Activated CD8-positive, alpha-beta memory T cell treated with anti-CD3 and anti-CD28 coated beads, Interleukin-2, amount 50 U/mL, for 1 hour (primary cell): ENCODE measurements around the gene SLC8A2.

Experiments used
- DNase-seq: peaks from one replicate; pipeline ENCODE4 v3.0.0-alpha.2; 2020; ENCODE audit errors: extremely low read depth

Gene SLC8A2

DNA sequence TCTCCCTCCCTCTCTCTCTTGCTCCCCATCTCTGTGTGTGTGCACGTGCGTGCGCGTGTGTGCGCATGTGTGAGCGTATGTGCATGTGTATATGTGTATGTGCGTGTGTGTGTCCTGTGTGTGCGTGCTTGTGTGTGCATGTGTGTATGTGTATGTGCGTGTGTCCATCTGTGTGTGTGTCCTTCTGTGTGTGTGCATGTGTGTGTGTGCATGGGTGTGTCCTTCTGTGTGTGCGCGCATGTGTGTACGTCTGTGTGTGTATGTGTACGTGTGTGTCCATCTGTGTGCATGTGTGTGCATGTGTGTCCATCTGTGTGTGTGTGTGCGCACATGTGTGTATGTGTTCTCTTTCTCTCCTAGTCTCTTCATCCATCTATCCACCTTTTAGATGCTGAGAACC is 12.2 kb downstream of the SLC8A2 start:
- no peak for DNase-seq

- DNase-seq: no peak
Observed at GRCh38 chr19:47458672-47459071, 13.0 kb downstream of the SLC8A2 start.

DNA sequence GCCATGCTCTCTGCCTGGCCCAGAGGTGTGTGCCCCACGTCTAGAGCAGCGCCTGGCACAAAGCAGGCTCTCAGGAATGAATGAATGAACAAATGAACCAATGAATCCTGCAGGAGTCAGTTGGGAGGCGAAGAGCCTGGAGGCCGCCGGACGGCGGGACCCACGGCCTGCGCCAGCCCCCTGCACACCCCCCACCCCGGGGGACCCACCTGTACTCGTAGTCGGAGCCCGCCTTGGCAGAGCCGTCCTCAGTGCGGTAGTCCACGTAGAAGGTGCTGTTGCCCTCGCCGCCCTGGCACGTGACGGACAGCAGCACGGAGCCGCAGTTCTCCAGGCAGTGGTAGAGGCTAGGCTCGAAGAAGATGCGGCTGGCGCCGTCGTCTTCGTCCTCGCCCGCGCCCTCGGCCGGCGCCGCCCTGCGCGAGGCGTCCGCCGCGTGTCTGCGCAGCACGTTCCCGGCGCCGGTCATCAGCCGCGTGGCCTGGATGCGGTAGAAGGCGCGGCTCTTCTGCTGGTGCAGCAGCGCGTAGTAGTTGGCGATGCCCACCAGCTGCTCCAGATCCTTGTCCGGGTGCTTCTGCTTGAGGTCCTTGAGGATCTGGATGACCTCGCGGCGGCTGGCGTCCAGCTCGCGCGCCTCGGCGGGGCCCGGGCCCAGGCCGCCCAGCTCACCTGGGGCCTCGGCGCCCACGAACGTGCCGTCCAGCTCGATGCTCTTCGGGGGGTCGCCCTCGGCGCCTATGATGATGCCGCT is 14.8 kb downstream of the SLC8A2 start:
- DNase-seq: no peak

- DNase-seq: no peak
Observed at GRCh38 chr19:47450478-47450877, 21.2 kb downstream of the SLC8A2 start.

- DNase-seq: no peak
Observed at GRCh38 chr19:47448360-47448727, 23.3 kb downstream of the SLC8A2 start.

- no peak for DNase-seq
Observed at GRCh38 chr19:47447470-47448359, 24.0 kb downstream of the SLC8A2 start.

DNA sequence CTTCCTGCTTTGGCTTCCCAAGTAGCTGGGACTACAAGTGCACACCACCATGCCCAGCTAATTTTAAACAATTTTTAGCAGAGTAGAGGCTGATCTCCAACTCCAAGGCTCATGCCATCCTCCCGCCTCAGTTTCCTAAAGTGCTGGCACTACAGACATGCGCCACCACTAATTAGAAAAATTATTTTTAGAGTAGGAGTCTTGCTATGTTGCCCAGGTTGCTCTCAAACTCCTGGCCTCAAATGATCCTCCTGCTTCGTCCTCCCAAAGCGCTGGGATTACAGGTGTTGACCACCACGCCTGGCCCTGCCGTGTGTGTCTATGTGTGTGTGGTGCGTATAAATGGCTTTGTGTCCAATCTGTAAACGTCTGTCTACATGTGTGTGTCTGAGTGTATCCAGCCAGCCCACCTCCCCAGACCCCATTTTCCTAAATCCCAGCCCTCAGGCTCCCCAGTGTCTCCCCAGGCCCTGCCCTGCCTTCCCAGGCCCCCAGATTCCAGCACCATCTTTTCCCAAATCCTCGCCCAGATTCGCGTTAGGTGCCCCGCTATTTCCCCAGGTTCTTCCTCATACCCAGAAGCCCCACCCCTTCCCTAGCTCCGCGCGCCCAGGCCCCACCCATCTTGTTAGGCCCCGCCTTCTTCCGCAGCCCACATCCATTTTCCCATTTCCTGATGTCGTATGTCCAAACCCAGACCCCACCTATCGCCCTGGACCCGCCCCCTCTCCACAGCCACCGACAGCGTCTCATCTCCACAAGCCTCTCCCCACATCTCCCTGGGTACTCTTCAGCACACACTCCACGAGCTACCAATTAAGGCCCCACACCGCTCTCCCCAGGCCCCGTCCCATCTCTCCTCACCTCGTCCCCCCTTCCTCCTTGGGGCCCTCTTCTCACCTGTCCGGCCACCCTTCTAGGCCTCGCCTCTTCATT is 24.9 kb downstream of the SLC8A2 start:
- DNase-seq: no peak

GRCh38 chr19:47445937-47446402 is 25.7 kb downstream of the SLC8A2 start:
- no peak for DNase-seq

DNA sequence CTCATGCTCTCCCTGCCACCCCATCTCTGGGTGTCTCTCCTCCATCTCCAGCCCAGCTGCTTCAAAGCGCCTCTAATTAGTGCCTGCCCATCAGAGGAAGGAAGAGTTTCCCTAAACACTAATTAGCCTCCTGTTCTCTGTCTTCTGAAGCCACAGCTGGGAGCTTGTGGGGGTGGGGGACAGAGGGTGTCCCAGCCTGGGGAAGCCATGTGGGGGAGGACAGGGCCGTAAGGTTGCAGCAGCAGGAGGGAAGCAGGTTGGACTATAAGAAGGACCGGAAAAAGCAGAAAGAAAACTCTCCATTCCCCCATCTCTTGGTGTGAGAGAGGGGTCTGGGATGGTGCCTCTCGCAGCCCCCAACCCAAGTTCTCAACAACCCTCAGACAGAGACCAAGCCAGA is 26.2 kb downstream of the SLC8A2 start:
- DNase-seq: no peak

- no peak for DNase-seq
Observed at GRCh38 chr19:47444388-47444821, 27.3 kb downstream of the SLC8A2 start.

GRCh38 chr19:47443331-47443730 is 28.4 kb downstream of the SLC8A2 start:
- no peak for DNase-seq

GRCh38 chr19:47438793-47439220 is 32.9 kb downstream of the SLC8A2 start:
- no peak for DNase-seq

GRCh38 chr19:47437500-47437899 is 34.2 kb downstream of the SLC8A2 start:
- DNase-seq: no peak

DNA sequence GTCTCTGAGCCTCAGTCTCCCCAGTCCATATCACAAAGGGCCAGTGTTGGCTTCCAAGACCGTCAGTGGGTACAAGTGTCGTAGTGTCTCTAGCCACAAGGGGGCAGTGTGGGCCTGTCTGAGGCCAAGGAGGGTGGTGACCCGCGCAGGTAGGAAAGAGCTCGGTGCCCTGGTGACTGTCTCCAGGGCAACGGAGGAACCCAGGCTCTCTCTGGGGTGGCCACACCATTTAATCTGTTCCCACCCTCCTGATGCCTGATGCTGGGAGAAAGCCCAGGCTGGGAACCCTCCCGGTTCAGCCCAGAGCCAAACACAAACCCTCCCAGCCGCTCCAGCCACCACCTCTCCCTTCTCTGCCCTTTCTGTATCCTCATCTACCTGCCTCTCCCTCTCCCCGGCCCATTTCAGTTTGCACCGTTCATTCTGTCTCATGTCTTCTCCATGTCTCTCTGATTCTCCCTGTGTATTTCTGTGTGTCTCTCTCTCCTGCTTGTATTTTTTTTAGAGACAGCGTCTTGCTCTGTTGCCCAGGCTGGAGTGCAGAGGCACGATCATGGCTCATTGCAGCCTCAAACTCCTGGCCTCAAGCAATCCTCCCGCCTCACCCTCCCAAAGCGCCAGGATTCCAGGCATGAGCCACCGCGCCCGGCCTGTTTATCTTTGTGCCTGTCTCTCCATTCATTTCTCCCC is 34.8 kb downstream of the SLC8A2 start:
- peak; percentile 62 for DNase-seq

DNA sequence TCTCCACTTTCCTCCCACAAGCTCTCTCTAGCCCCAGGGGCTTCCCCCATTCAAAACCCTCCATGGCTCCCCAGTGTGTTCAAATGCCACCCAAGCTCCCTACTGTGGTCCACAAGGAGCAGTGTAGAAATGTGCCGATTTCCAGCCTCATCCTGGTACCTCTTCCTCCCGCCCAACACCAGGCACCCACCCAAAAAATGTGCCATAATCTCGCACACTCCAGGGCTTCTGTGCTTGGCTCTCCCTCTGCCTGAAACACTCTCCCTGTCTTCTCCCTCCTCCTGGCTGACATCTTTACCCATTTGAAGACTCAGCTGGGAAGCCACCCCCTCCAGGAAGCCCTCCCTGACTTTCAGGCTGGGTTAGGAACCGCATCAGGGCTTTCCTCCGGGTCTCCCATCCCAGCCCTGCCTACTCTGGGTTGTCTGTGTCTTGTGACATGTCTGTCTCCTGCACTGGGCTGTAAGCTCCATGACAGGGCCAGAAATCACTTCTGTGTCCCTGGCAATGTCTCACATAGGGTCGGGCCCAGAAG is 35.7 kb downstream of the SLC8A2 start:
- no peak for DNase-seq

- no peak for DNase-seq
Observed at GRCh38 chr19:47435196-47435595, 36.5 kb downstream of the SLC8A2 start.

- DNase-seq: no peak
Observed at GRCh38 chr19:47434088-47434487, 37.6 kb downstream of the SLC8A2 start.

DNA sequence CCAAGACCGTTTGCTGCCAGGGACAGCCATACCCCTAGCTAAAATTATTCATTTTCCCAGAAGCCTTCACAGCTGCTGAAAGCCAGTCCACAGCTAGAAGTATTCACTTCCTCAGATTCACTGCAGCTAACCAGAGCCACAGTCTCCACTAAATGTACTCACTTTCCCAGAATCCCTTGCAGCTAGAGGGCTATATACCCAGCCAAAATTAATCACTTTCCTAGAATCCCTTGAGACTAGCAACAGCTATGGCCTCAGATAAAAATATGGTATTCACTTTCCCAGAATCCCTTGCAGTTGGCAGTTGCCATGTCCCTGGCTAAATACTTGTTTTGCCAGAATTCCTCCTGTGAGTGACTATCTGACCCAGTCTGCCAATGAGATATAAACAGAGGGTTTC is 38.6 kb downstream of the SLC8A2 start:
- DNase-seq: no peak

DNA sequence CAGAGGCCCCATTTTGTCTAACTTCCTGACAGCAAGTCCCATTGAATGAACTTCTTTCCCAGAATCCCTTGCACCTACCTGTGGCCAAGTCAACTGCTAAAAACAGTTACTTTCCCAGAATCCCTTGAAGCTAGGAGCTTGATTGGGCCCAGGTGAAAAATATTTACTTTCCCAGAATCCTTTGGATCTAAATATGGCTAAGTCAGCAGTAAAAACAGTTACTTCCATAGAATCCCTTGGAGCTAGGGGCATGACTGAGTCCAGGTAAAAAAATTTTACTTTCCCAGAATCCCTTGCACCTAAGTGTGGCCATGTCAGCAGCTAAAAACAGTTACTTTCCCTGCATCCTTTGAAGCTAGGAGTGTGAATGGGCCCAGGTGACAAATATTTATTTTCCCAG is 39.2 kb downstream of the SLC8A2 start:
- DNase-seq: no peak

- DNase-seq: no peak
Observed at GRCh38 chr19:47432091-47432490, 39.6 kb downstream of the SLC8A2 start.
